IPS-20b (cell line): ENCODE measurements around the gene TUBGCP6.

Experiments
- H3K27ac ChIP-seq: one replicate; pipeline ENCODE4 v1.5.1; 2013; ENCODE audit warnings: low read length
- H3K27me3 ChIP-seq: 2 replicates; pipeline ENCODE4 v1.6.1; 2013; ENCODE audit warnings: mild to moderate bottlenecking, low read length, inconsistent platforms; ENCODE audit not compliant: insufficient read depth
- H3K36me3 ChIP-seq: 2 replicates; pipeline ENCODE4 v1.6.1; 2013; ENCODE audit warnings: low read depth, mild to moderate bottlenecking, inconsistent platforms, low read length, moderate library complexity; ENCODE audit not compliant: insufficient read depth
- H3K4me1 ChIP-seq: 2 replicates; pipeline ENCODE4 v1.6.1; 2013; ENCODE audit warnings: mild to moderate bottlenecking, control low read depth, inconsistent platforms, low read length, moderate library complexity; ENCODE audit not compliant: insufficient read depth
- H3K4me3 ChIP-seq: 2 replicates; pipeline ENCODE4 v1.5.1; 2013; ENCODE audit warnings: mild to moderate bottlenecking, low read length, inconsistent platforms
- H3K9ac ChIP-seq: 2 replicates; pipeline ENCODE4 v1.6.1; 2013; ENCODE audit warnings: low read depth, mild to moderate bottlenecking, inconsistent platforms, low read length, moderate library complexity
- H3K9me3 ChIP-seq: 2 replicates; pipeline ENCODE4 v1.6.1; 2013; ENCODE audit warnings: mild to moderate bottlenecking, low read depth, low read length, inconsistent platforms; ENCODE audit not compliant: insufficient read depth

TUBGCP6 gene

GRCh38 chr22:50176850-50177536, 67.8 kb downstream of the TUBGCP6 start:
- Histone ChIP-seq H3K27me3 (peaks cover 4% of the 10 kb centered on the region; the same call in 1 of the 2 replicates), H3K4me3 (no peak overlapping the region), H3K36me3 (no peaks in the 10 kb centered on the region), H3K9me3 (no peaks in the 10 kb centered on the region), H3K27ac (no peak overlapping the region), H3K9ac (no peak overlapping the region), H3K4me1 (no peaks in the 10 kb centered on the region)

- H3K27ac ChIP-seq: no peak overlapping the region
- H3K36me3 ChIP-seq: no peaks in the 10 kb centered on the region
- H3K9me3 ChIP-seq: no peaks in the 10 kb centered on the region
- peaks cover 12% of the 10 kb centered on the region for H3K27me3 ChIP-seq
- no peaks in the 10 kb centered on the region for H3K4me1 ChIP-seq
- no peak overlapping the region for H3K9ac ChIP-seq
- H3K4me3 ChIP-seq: no peak overlapping the region
Measured at GRCh38 chr22:50175921-50176849, 68.6 kb downstream of the TUBGCP6 start.

GRCh38 chr22:50175191-50175461, 69.7 kb downstream of the TUBGCP6 start:
- Histone ChIP-seq H3K27me3 (peaks cover 18% of the 10 kb centered on the region), H3K4me3 (no peak overlapping the region), H3K36me3 (no peaks in the 10 kb centered on the region), H3K4me1 (no peaks in the 10 kb centered on the region), H3K9me3 (no peaks in the 10 kb centered on the region), H3K9ac (no peak overlapping the region), H3K27ac (no peak overlapping the region)

- H3K4me1 ChIP-seq: no peaks in the 10 kb centered on the region
- H3K36me3 ChIP-seq: no peaks in the 10 kb centered on the region
- H3K4me3 ChIP-seq: no peak overlapping the region
- H3K9me3 ChIP-seq: no peaks in the 10 kb centered on the region
- H3K9ac ChIP-seq: no peak overlapping the region
- no peak overlapping the region for H3K27ac ChIP-seq
- peaks cover 18% of the 10 kb centered on the region for H3K27me3 ChIP-seq
Measured at GRCh38 chr22:50174382-50175190, 70.2 kb downstream of the TUBGCP6 start.

- Histone ChIP-seq H3K4me3 (no peak overlapping the region), H3K27ac (no peak overlapping the region), H3K36me3 (no peaks in the 10 kb centered on the region), H3K9ac (no peak overlapping the region), H3K9me3 (no peaks in the 10 kb centered on the region), H3K27me3 (peaks cover 24% of the 10 kb centered on the region), H3K4me1 (no peaks in the 10 kb centered on the region)
Measured at GRCh38 chr22:50173983-50174355, 70.9 kb downstream of the TUBGCP6 start.

- peaks cover 29% of the 10 kb centered on the region for H3K27me3 ChIP-seq
- H3K4me1 ChIP-seq: no peaks in the 10 kb centered on the region
- no peaks in the 10 kb centered on the region for H3K9me3 ChIP-seq
- H3K27ac ChIP-seq: no peak overlapping the region
- H3K36me3 ChIP-seq: no peaks in the 10 kb centered on the region
- H3K9ac ChIP-seq: no peak overlapping the region
- no peak overlapping the region for H3K4me3 ChIP-seq
Measured at GRCh38 chr22:50173311-50173982, 71.4 kb downstream of the TUBGCP6 start.

GRCh38 chr22:50171965-50172421, 72.8 kb downstream of the TUBGCP6 start:
- no peak overlapping the region for H3K9ac ChIP-seq
- peaks cover 41% of the 10 kb centered on the region for H3K27me3 ChIP-seq
- H3K4me1 ChIP-seq: no peaks in the 10 kb centered on the region
- H3K27ac ChIP-seq: no peak overlapping the region
- no peaks in the 10 kb centered on the region for H3K9me3 ChIP-seq
- H3K4me3 ChIP-seq: no peak overlapping the region
- no peaks in the 10 kb centered on the region for H3K36me3 ChIP-seq

GRCh38 chr22:50171319-50171964, 73.4 kb downstream of the TUBGCP6 start:
- H3K27ac ChIP-seq: no peak overlapping the region
- H3K9me3 ChIP-seq: no peaks in the 10 kb centered on the region
- H3K9ac ChIP-seq: no peak overlapping the region
- no peaks in the 10 kb centered on the region for H3K4me1 ChIP-seq
- H3K4me3 ChIP-seq: peak overlapping the region; percentile 67; the same call in 1 of the 2 replicates
- no peaks in the 10 kb centered on the region for H3K36me3 ChIP-seq
- peaks cover 41% of the 10 kb centered on the region for H3K27me3 ChIP-seq

- Histone ChIP-seq H3K4me1 (no peaks in the 10 kb centered on the region), H3K9ac (no peak within 1 kb of the TSS), H3K9me3 (no peaks in the 10 kb centered on the region), H3K27ac (no peak within 1 kb of the TSS), H3K36me3 (no peaks in the 10 kb centered on the region), H3K4me3 (peak within 1 kb of the TSS; percentile 67), H3K27me3 (peaks cover 41% of the 10 kb centered on the region)
Measured at GRCh38 chr22:50170453-50171318, 74.1 kb downstream of the TUBGCP6 start, which contains the start of gene PANX2. Gene PANX2 (plus strand): TSS chr22:50170731. CDS start chr22:50170731, 0 bp downstream.

GRCh38 chr22:50169774-50170341, 75.0 kb downstream of the TUBGCP6 start:
- H3K9ac ChIP-seq: no peak overlapping the region
- H3K27ac ChIP-seq: no peak overlapping the region
- H3K27me3 ChIP-seq: peaks cover 41% of the 10 kb centered on the region
- no peaks in the 10 kb centered on the region for H3K9me3 ChIP-seq
- no peak overlapping the region; the same call in 1 of the 2 replicates for H3K4me3 ChIP-seq
- no peaks in the 10 kb centered on the region for H3K4me1 ChIP-seq
- H3K36me3 ChIP-seq: no peaks in the 10 kb centered on the region
